ENCODE results near the gene NHERF1.

DNA sequence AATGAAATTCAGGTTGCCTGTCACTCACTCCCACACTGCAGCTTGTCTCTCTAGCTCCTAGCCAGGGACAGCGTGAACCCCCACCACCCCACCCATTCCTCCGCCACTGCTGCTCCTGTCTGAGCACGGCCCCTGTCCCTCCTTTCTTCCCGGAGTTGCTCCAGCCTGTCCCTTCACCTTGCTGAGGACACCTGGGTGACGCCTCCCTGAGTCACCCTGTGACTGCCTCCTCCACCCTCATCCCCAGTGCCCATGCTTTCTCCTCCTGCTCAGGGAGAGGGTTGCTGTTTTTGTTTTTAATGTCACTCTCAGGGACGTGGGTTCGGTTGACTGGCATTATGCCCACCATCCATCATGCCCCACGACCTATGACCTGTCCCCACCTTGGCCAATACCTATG lies 53.5 kb downstream of the NHERF1 start:
- TF ChIP-seq, protein P1, sequence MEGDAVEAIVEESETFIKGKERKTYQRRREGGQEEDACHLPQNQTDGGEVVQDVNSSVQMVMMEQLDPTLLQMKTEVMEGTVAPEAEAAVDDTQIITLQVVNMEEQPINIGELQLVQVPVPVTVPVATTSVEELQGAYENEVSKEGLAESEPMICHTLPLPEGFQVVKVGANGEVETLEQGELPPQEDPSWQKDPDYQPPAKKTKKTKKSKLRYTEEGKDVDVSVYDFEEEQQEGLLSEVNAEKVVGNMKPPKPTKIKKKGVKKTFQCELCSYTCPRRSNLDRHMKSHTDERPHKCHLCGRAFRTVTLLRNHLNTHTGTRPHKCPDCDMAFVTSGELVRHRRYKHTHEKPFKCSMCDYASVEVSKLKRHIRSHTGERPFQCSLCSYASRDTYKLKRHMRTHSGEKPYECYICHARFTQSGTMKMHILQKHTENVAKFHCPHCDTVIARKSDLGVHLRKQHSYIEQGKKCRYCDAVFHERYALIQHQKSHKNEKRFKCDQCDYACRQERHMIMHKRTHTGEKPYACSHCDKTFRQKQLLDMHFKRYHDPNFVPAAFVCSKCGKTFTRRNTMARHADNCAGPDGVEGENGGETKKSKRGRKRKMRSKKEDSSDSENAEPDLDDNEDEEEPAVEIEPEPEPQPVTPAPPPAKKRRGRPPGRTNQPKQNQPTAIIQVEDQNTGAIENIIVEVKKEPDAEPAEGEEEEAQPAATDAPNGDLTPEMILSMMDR (IDR thresholded peaks at IDR 0.05; ENCODE audit: low read length), result no peak
- no peak for TF ChIP-seq EZH2 (IDR thresholded peaks at IDR 0.05; ENCODE audit: borderline replicate concordance, low read length)

Measured in OCI-LY1 (cell line).